ENCODE measurements around the gene SAT2. TPM values are rescaled to one million over a fixed set of nuclear protein-coding genes. Genes with fewer than 3 reads are reported as not detected.

The SAT2 gene
- total and polyA plus RNA-seq, 2 of the 13 experiments (the other 11 are each of a cell fraction or from before 2014, with no cell fraction given) = 37.6 to 93.7 TPM

DNA sequence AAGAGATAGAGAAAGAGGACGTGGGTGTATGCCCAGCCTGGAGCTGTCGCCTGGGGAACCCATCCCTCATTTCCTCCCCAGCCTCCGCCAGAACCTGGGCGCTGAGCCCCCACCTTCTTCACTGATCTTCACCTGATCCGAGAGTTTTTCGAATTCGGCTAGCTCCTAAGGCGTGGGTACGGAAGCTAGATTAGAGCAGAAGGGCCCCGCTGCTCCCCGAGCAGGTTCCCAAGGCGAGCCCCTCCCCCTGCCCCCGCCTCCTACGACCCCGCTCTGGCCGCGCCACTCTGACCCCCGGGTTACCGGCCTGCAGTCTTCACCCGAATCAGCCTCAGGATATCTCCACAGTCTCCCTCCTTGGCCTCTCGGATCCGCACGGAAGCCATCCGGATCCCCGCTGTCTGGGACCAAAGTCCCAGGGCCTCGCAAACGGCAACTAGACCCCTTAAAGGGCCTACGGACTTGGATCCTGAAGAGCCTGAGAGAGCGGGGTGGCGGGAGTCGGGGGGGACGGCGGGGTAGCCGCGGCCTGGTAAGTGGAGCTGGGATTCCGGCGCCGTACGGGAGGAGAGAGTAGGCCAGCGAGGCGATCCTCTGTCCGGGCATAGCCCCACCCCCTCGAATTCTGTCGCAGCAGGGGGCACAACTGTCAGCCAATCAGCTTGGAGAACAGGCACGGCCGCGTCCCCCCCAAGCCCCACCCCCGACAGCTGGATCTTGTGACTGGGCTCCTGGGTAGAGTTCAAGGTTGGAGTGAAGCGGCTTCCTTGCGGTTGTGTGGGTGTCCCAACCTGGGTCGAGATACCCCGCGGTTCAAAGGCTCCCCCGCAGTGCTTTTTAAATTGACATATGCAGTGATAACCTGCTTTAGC is at the start of gene SAT2 (continued):
- TF ChIP-seq KIAA2018 (CRISPR knock-in tag; IDR thresholded peaks at IDR 0.05; ENCODE audit: borderline replicate concordance) (no peak), ZNF124 (CRISPR knock-in tag; IDR thresholded peaks at IDR 0.05) (no peak), ZKSCAN5 (CRISPR knock-in tag; IDR thresholded peaks at IDR 0.05) (no peak), RFX3 (CRISPR knock-in tag; IDR thresholded peaks at IDR 0.05) (no peak), RNF2 (conservative IDR thresholded peaks at IDR 0.05; ENCODE audit: low read depth) (no peak), RAD51 (IDR thresholded peaks at IDR 0.05; ENCODE audit: borderline replicate concordance) (no peak), ZFP41 (CRISPR knock-in tag; IDR thresholded peaks at IDR 0.05; ENCODE audit: borderline replicate concordance) (no peak), ZNF556 (CRISPR knock-in tag; IDR thresholded peaks at IDR 0.05; ENCODE audit: borderline replicate concordance) (no peak), KLF11 (CRISPR knock-in tag; IDR thresholded peaks at IDR 0.05) (peak; percentile 89; the same call in 1 of the 2 replicates), MEIS1 (CRISPR knock-in tag; IDR thresholded peaks at IDR 0.05; ENCODE audit: borderline replicate concordance) (no peak), XBP1 (CRISPR knock-in tag; IDR thresholded peaks at IDR 0.05) (no peak), THYN1 (CRISPR knock-in tag; IDR thresholded peaks at IDR 0.05; ENCODE audit: borderline replicate concordance, low read depth) (no peak), ZKSCAN8 (CRISPR knock-in tag; IDR thresholded peaks at IDR 0.05; ENCODE audit: borderline replicate concordance) (no peak), ZNF235 (CRISPR knock-in tag; IDR thresholded peaks at IDR 0.05; ENCODE audit: borderline replicate concordance) (no peak)
- TF ChIP-seq, protein P1, sequence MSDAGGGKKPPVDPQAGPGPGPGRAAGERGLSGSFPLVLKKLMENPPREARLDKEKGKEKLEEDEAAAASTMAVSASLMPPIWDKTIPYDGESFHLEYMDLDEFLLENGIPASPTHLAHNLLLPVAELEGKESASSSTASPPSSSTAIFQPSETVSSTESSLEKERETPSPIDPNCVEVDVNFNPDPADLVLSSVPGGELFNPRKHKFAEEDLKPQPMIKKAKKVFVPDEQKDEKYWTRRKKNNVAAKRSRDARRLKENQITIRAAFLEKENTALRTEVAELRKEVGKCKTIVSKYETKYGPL (CRISPR knock-in tag; IDR thresholded peaks at IDR 0.05) = no peak
- TF ChIP-seq, protein P2, sequence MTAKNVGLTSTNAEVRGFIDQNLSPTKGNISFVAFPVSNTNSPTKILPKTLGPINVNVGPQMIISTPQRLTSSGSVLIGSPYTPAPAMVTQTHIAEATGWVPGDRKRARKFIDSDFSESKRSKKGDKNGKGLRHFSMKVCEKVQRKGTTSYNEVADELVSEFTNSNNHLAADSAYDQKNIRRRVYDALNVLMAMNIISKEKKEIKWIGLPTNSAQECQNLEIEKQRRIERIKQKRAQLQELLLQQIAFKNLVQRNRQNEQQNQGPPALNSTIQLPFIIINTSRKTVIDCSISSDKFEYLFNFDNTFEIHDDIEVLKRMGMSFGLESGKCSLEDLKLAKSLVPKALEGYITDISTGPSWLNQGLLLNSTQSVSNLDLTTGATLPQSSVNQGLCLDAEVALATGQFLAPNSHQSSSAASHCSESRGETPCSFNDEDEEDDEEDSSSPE (CRISPR knock-in tag; IDR thresholded peaks at IDR 0.05) = peak; percentile 49; the same call in 1 of the 2 replicates
- TF ChIP-seq, protein P3, sequence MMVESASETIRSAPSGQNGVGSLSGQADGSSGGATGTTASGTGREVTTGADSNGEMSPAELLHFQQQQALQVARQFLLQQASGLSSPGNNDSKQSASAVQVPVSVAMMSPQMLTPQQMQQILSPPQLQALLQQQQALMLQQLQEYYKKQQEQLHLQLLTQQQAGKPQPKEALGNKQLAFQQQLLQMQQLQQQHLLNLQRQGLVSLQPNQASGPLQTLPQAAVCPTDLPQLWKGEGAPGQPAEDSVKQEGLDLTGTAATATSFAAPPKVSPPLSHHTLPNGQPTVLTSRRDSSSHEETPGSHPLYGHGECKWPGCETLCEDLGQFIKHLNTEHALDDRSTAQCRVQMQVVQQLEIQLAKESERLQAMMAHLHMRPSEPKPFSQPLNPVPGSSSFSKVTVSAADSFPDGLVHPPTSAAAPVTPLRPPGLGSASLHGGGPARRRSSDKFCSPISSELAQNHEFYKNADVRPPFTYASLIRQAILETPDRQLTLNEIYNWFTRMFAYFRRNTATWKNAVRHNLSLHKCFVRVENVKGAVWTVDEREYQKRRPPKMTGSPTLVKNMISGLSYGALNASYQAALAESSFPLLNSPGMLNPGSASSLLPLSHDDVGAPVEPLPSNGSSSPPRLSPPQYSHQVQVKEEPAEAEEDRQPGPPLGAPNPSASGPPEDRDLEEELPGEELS (CRISPR knock-in tag; IDR thresholded peaks at IDR 0.05) = peak; percentile 58

All from HepG2 (cell line).